Measurements from ENCODE around the gene MAGEA2B.
"Not testable (repeated sequence)": the region's sequence is repeated elsewhere in the genome, so short reads cannot be mapped to it uniquely, and the experiment has no call there.

MAGEA2B gene

GRCh38 chrX:152753686-152754650, 39.5 kb downstream of the MAGEA2B start, which contains the start of gene MAGEA2:
Gene MAGEA2, minus strand, starts transcription at chrX:152753842. Its CDS starts 2,479 bp downstream, at chrX:152751363.
- DNase-seq; in situ Hi-C loops (cut with MboI; ENCODE audit: low pct_unique_long_range_greater_than_20kb, low sequenced_read_pairs): not testable (repeated sequence)

DNA sequence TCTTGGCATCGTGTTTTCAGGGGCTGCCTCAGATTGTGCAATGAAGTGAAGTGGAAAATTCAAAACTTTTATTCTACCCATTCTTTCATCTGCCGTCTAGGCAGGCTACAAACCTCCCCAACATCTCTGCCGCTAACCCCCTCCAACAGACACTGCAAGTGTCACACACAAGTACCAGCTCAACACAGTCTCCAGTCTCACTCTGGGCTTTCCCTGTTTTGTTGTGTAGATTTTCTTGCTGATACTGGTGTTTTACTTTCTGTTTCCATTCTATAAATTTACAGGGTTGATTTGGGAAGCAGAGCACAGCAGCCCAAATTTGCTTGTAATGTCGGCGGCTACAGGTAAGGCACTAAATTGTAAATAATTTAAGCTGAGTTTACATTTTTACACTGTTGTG, 40.4 kb downstream of the MAGEA2B start:
- in situ Hi-C loops (cut with MboI; ENCODE audit: low pct_unique_long_range_greater_than_20kb, low sequenced_read_pairs); DNase-seq: not testable (repeated sequence)

GRCh38 chrX:152758918-152759317, 44.5 kb downstream of the MAGEA2B start, which contains the start of gene CSAG3:
Gene CSAG3, plus strand, starts transcription at chrX:152759218.
- in situ Hi-C loops (cut with MboI; ENCODE audit: low pct_unique_long_range_greater_than_20kb, low sequenced_read_pairs); DNase-seq: not testable (repeated sequence)

GRCh38 chrX:152759544-152759943, 45.1 kb downstream of the MAGEA2B start:
- DNase-seq; in situ Hi-C loops (cut with MboI; ENCODE audit: low pct_unique_long_range_greater_than_20kb, low sequenced_read_pairs): not testable (repeated sequence)

GRCh38 chrX:152761582-152761981, 47.2 kb downstream of the MAGEA2B start:
- in situ Hi-C loops (cut with MboI; ENCODE audit: low pct_unique_long_range_greater_than_20kb, low sequenced_read_pairs); DNase-seq: not testable (repeated sequence)

GRCh38 chrX:152766562-152766961, 52.1 kb downstream of the MAGEA2B start:
- DNase-seq; in situ Hi-C loops (cut with MboI; ENCODE audit: low pct_unique_long_range_greater_than_20kb, low sequenced_read_pairs): not testable (repeated sequence)

All from KBM-7 (cell line).